HG02588 (cell line): ENCODE results near the gene CNTNAP5.

Source experiments
- ATAC-seq: cut with Tn5 transposase; IDR thresholded peaks from one replicate; pipeline ENCODE4 v1.9.1; 2021; ENCODE audit warnings: mild to moderate bottlenecking, moderate library complexity; ENCODE audit not compliant: unreplicated experiment

Gene CNTNAP5

DNA sequence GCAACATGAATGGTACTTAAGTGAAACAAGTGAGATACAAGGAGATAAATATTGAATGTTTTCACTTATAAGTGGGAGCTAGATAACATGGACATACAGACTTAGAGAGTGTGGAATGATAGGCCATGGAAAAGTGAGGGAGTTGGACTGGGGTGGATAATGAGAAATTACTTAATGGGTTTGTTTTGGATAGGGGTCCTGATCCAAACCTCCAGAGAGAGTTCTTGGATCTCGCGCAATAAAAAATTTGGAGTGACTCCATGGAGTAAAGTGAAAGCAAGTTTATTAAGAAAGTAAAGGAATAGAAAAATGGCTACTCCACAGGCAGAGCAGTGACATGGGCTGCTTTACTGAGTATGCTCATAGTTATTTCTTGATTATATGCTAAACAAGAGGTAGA is 508.9 kb downstream of the CNTNAP5 start:
- ATAC-seq: no peak

DNA sequence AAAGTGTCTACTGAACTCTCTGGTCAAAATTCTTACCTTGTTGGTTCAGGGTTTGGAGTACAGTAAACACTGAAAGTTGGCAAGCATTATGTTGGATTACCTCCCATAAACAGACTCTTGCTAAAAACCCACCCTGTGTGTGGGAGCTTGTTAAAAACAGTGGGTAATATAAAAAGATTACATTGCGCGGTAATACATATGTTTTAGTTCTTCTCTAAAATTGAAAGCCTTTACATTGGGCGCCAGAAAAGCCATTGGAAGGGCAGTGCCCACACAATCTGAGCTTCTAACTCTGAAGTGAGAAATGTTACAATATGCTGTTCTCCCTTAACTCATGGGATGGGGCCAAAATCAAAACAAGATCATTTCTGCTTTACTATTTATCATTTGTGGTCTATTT is 510.7 kb downstream of the CNTNAP5 start:
- no peak for ATAC-seq

DNA sequence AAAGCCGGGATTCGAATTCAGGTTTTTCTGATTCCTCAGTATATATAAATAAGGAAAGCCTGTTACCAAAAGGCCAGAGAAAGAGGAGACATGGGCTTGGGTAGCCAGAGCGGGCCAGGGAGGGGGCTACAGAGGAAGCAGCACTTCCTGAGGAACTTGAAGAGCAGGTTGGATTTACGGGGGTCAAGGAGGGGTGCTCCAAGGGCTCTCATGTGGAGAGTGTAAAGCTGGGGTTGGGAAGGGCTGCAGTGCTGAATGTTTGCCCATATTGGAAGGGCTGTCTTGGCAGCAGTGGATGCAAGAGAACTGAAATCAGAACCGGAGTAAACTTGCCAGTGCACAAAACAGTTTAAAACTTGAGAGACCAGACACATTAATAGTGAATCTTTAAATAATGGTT is 511.5 kb downstream of the CNTNAP5 start:
- no peak for ATAC-seq

DNA sequence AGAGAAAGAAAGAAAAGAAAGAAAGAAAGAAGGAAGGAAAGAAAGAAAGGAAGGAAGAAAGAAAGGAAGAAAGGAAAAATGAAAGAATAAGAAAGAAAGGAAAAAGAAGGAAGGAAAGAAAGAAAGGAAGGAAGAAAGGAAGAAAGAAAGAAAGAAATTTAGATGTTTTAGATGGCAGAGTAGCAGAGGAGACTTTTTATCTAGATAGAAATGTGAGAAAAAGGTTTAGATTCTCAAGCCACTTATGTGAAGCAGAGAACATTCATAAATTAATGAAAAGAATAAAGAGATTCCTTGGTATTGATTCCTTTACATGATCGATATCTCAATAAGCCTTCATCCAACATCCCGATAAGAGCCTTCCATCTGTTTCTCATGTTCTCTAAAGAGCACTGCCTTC is 513.5 kb downstream of the CNTNAP5 start:
- ATAC-seq: no peak

DNA sequence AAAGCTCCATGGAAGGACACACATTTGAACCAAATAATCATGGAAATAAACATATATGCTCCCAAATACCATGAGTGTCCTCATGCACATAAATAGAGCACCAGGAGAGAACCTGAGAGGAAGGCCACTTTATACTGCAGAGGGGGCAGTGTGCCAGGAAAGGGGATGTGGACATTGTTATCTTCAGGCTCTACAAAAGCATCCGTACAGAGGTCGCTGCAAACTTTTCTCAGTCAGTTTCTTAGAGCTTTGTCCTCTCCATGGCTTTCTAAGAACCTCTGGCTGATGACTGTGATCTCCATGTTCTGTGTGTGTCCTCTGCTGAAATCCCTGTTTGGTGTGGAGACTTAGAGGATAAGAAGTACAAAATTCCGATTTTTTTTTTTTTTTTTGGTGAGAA is 515.7 kb downstream of the CNTNAP5 start:
- ATAC-seq: no peak

DNA sequence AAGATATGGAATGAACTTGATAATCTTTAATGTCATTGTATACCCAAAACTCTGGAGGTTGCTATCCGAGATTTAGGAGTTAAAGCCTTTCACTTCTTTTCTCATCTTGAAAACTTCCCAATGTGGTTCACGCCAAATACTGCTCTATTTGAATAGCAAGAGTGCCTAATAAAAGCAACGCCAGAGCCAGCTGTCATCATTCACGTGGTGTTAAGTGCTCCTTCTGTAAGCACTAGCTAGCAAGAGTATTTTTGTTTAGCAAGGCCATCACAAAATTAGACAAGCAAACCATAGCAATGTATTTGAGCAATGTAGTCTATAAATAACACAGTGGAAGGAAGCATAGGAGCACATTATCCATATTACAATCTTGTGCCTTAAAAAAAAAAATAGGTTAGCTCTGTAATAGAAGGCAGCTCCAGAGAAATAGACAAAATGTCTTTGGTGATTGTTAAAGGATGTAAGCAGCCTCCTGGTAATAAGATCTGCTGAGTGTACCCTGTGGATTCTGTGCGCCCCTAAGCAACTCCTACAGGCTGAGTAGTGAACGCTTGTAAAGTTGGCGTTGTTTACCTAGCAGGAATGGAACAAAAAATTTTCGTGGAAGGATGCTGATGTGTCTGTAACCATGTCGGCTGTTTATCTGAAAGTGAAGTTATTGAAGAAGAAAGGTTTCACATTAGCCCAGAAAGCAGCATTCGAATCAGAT is 518.0 kb downstream of the CNTNAP5 start:
- no peak for ATAC-seq

DNA sequence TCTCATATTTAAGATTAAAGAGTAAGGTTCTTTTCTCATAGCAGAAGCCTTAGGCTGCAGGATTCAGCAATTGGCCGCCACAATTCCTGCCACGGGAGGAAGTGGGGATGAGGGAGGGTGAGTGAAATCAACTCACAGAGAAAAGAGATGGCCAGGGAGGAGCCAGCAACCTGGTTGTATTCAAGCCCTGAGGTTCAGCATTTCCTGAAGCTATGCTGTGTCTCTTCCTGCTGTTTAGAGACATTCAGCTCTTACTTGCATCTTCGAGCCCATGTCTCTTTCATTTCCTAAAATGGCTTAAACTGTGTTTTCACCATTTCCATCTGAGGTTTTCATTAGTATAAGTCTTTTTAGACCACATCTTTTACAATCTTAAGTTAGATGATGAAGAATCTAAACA is 522.6 kb downstream of the CNTNAP5 start:
- ATAC-seq: no peak

DNA sequence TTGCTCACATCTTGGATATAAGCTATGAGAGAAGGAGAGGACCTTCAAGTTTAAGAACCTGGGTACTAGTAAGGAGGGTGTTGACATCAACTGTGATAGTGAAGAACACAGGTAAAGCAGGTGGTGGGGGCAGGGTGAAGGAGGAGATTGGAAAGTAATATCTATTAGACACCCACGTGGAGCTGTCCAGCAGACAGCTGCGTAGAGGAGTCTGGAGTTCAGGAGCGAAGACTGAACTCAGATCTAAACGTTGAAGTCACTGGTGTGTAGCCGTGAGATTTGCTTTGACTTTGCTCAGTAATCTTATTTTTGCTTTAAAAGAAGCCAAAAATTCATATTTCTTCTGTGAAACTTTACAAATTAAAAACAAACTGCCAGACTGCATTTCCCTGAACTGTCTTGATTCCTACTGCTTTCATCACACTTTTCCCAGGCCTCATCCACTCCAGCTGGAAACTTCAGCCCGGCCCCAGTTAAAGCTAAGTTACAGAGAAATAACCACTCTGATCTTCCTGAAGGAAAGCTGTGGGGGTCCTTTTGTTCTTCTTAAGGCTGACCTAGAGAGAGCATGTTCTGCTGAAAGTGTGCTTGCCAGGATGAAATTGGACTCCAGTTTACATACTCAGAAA is 533.3 kb downstream of the CNTNAP5 start:
- ATAC-seq: no peak

DNA sequence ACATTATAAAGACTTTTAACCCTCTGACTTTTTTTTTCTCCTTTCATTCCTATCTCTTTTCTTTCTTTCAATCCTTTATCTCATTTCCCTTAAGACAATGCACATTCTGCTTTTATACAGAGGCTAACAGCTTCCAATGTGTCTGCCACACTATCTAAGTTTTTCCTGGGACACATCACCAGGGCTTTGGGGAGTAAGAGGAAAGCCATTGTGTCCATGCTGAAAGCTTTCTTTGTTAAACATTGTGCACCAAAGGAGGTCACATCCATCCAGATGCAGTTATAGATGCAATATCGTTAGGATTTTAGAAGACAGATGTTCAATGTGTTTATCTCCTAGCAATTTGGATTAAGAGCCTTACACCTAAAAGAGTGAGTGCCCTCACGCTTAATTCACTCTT is 534.1 kb downstream of the CNTNAP5 start:
- ATAC-seq: no peak

DNA sequence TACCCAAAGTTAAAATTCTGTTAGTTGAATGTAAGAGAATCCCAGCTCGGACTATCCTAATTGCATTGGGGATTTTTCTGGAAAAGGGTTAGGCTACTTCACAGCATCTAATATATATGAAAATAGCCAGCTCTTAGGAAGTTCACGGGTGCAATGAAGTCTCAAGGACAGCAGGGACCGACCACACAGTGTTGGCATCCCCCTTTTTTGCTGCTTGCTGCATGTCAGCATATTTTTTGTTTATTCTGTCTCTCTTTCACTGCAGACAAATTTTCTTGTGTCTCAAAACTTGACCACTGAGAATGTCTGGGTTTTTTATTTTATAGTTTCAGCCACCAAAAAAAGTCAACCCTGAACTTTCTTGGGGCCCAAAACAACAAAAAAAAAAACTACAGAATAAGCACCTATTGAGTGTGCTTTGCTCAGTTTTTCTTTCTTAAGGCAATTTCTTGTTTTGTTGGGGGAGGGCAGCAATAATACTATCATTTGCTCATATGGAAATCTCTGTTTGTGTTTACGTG is 535.6 kb downstream of the CNTNAP5 start:
- no peak for ATAC-seq

DNA sequence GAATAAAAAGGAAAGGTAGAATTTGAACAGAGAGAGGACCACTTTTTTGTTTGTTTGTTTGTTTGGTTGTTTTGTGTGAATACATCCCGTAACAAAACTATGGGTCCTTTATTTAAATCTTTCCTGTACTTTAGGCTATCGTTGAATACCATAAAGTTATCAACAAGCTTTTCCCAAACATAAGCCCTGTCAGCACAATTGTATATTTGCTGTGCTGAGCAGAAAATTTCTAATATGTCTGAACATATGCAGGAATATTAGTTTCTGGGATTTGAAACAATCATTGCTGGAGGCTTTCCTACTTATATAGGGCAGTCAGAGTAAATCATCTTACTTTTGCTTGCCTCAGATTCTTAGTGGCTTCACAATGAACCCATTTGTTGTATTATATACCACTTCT is 536.4 kb downstream of the CNTNAP5 start:
- no peak for ATAC-seq

DNA sequence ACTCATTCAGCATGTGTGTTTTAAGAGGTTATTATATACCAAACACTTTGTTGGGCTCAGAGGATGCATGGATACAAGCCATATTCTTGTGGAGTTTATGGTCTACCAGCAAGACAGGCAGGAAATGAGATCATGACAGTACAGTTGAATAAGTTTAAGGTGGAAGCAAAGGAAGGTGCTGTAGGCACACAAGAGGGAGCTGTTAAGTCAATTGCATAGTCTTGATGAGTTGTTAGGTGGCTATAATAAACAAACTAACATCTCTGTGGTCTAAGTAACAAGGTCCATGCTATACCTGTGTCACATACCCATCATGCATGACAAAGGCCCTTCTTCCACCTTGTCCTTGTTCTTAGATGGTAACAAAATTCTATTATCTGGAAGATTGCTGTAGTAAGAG is 538.3 kb downstream of the CNTNAP5 start:
- no peak for ATAC-seq

DNA sequence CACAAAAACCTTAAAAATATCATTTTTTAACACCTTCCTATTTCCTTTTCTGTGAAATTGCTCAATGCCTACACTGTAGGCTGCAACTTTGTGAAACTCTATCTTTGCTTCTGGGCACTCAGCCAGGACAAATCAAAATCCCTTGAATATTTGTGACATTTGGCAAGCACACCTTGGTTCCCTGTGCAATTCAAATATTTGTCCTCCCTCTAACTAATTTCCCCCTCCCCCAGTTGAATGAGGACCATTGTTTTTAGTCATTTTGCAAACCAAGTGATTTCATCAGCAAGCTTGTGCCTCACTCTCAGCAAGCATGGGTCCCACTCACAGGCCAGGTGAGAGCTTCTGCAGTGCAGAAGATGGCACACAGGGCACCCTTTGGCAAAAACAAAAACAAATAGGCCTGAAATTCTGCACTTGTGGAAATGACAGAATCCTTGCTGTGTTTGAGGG is 541.5 kb downstream of the CNTNAP5 start:
- no peak for ATAC-seq

DNA sequence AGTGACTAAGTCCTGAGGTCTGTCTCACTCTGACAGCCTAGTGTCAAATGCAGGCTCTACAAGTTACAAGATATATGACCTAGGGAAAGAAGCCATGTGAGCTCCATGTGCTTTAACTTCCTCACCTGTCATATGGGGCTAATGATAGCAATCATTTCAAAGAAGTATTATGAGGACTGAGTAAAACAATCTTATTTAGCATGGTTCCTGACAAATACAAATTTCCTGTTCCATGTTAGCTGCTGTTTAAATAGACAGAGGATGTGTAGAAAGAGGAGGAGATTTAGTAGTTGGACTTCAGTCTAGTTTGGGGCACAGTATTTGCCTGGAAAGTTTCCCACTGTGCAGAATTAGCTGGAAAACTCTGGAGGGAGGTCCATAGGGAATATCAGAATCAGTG is 545.8 kb downstream of the CNTNAP5 start:
- no peak for ATAC-seq

DNA sequence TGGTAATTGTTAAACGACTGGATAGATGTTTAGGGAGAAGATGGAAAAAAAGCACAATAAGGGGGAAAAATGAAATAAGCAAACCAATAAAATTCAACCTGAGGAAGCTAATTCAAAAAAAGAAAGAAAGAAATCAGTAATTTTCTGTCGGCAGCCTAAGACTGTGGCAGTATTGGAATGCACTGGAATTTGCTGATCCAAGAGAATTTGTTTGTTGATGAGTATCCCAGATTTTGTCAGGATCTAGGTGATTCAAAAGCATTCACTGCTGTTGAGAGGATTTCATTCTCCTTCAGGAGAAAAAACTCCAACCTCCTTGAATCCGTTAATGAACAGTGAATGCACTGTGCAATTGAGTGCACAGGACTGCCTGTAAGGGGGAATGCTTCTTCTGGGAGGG is 546.7 kb downstream of the CNTNAP5 start:
- no peak for ATAC-seq

DNA sequence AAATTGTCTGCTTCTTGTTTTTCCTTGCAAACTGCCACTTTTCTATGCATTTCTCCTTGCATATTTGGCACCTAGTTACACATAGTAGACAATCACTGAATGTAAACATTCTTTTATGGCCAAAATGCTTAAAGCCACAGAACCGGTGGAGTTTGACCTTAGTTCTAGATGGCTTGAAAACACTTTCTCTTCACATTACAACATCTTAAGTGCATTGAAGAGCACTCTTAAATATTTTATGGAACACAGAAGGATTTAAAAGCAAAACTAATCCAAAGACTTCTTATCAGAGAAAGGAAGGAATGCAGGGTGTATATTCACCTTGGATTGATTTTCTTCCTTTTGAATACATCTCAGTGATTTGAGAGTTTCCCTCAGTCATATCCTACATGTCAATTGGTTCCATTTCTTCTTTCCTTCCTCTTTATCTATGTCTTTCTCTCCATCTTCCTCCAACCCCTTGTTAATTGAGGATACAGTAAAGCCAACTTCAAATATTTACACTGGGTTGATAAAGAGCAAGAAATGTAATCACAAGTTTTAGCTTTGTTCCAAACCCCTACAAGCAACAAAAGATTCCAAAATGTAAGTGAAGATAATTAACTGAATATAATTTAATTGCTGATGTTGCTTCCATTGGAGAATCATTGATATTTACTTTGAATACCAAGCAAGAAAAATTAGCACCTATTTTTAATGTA is 548.0 kb downstream of the CNTNAP5 start:
- ATAC-seq: no peak

DNA sequence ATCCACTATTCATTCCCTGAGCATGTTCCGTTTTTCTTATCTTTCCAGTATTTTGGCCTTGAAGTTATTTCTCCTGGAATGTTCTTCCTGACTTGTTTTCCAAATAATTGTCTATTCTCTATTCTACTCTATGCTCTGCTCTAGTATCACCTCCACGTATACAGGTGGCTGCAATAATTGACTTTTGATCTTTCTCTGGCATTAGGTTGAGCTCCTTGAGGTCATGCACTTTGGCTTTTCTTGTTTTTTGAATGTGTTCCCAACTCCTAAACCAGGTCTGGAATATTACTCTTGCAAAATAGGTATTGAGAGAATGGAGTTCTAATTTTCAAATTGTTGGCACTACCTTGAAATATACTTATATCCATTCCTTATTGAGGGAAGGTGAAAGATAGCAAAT is 550.4 kb downstream of the CNTNAP5 start:
- no peak for ATAC-seq

DNA sequence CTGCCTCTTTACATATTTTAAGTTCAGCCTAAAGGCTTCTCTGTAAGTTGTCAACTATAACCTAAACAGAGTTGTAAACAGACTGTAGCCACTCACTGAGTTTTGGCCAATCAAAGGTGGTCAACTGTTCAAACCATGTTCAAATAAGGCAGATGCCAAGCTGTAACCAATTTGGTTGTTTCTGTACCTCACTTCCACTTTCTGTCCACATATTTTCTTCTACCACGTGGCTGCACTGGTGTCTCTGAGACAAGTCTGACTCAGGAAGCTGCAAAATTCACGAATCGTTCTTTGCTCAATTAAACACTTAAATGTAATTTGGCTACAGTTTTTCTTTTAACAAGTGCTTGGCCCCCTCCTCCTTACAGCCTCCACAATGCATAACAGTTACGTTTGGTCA is 555.2 kb downstream of the CNTNAP5 start:
- ATAC-seq: no peak

DNA sequence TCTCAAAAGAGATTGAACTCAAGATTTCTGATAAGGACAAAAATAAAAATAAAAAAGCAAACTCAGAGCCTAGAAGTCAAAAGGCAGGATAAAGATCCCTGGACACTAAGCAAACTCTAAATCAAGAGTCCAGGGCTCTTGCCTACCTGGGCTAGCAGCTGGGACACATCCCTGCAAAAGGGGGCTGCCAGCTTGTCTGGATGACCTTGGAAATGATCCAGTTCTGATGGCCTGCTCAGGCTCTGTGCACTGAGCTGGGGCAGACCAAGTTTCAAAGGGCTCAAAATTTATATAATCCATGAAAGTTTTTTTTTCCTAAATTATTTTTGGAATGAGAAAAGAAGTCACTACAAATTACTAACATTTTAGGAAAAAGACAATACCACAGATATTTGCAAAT is 557.3 kb downstream of the CNTNAP5 start:
- no peak for ATAC-seq

DNA sequence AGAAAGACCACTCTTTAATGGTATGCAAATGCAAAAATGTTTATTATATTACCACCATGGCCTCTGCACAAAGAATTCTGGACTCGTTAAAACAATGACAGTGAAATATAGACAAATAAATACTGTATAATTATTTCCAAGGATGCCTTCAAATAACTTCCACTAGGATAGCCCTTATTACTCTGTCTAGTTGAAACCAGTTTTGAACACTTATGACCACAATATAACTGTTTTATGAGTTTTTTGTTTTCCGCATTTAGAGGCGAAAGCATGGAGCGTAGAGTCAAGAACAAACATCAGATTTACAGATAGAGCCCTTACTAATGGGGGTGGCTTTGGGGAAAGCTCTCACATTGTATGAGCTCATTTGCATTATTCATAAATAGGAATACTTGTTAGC is 559.5 kb downstream of the CNTNAP5 start:
- ATAC-seq: no peak

DNA sequence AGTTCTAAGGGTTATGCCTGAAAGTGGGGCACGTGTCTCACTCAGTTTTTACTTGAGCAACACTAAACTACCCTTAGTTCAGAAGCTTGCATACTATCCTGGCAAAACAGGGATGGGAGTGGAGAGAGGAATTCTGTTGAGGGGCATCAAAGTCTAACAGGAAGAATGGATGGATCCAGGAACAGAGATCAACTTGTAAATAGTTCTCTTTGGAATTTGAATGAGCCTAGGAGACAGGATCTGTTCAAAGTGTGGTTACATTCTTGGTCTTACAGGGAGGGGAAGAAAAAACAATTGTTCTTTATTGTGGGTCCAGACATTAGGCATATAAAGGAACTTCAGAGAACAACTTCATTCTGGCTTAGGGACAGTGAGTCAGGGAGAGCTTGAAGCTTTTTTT is 560.2 kb downstream of the CNTNAP5 start:
- no peak for ATAC-seq

DNA sequence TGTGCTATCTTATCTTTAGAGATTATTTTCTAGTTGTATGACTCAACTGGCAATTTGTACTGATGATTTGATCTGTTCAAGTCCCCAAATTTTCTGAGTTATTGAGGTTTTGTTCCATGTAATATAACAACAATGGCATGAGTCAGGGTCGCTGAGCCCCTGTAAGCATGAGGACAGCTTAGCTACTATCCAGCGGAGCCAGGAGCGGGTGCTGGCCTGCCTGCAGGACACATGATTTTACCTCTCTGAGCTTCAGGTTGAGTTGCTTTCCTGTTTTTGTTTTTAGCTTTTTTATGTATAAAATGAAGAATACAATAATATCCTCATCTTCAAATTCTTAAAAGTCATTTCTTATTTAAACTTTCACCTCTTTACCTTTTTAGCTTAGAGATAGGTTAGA is 561.1 kb downstream of the CNTNAP5 start:
- no peak for ATAC-seq
